ENCODE measurements around the gene ZBTB2.
"Not testable (repeated sequence)": the region's sequence is repeated elsewhere in the genome, so short reads cannot be mapped to it uniquely, and the experiment has no call there.

Gene ZBTB2

DNA sequence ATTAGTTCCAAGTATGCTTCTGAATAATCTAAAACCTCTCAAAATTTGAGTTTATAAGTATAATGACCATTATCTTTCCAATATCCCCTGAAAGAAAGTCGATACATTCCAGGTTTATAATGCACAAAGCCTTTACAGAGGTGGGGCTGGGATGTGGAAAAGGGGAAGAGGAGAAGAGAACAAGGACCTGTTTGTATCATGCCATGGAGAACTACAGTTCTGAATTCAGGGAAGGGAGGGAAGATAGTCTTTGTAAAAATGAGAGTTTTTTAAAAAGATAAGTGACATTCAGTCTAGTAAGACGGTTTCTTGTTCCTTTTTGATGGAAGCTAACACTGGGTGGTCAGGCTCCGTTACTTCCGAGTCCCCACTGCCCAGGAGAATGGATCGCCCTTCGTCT is 26.1 kb downstream of the ZBTB2 start:
- DNase-seq: no peak

DNA sequence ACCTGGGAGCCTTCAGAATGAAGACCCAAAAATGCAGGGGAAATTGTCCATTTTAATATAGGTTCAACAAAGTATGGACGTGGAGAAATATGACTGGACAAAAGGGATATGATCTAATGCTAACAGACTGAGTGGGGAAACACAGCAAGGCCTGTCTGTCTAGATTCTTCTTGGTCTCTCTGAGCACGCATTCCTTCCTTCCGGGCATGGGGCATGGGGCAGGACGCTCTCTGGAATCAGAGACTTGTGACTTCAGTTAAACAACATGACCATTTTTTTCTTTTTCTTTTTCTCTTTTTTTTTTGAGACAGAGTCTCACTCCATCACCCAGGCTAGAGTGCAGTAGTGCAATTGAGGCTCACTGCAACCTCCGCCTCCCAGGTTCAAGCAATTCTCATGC is 31.9 kb downstream of the ZBTB2 start:
- no peak for DNase-seq

DNA sequence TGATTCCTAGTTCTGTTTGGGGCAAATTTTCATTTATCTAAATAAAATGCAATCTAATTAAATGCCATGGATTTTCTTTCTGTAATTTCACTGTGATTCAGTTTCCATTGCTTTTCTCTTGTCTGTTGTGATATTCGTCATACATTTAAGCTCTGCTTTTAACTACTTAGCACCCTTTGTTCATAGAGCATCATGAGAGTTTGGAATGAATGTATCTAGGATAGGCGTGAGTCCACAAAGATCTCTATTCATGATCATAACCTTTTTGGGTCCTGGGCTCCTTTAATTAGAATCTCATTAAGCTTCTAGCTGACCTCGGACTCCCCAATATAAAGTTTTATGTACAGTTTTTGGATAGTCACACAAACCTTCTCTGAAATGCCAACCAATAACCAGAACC is 32.9 kb downstream of the ZBTB2 start:
- no peak for DNase-seq

DNA sequence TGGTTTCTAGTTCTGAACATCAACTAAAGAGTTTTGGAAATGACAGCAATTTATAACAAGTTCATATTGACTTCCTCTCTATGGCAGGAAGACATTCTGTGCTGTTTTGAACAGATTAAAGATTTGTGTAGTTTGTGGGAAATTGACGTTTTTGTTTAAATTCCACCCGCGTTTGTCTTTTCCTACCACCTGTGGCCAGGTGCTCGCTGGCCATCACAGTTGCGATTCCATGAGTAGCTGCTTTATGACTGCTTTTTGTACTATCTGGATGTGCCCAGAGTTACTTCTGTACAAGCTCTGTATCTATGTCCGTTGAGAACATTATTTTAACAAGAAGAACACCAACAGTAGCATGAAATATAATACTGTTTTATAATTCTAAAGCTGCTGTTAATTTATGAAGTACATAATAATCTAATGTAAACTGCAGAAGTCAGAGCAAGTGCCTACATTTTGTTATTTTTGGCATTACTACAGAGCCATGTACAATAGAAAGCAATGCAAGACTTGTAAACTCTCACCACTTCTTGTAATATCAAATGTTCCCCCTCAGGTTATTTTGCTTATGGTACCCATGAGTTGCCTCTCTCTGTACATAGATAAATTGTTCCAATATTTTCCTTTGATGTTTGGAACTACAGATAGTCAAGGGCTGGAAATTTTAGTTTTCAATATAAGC is 33.5 kb downstream of the ZBTB2 start:
- no peak for DNase-seq

DNA sequence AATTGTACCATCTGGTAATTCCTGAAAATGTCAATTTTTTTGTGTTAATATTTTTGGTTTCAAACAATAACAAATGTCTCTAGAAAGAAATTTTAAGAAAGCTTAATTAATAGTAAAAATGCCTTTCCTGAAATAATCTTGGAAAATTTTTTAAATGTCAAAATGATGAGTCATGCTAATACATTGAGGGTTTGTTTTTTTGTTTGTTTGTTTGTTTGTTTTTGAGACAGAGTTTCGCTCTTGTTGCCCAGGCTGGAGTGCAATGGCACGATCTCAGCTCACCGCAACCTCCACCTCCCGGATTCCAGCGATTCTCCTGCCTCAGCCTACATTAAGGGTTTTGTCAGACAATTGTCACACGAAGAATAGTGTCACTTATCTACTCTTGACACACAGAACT is 34.4 kb downstream of the ZBTB2 start:
- not testable (repeated sequence) for DNase-seq

DNA sequence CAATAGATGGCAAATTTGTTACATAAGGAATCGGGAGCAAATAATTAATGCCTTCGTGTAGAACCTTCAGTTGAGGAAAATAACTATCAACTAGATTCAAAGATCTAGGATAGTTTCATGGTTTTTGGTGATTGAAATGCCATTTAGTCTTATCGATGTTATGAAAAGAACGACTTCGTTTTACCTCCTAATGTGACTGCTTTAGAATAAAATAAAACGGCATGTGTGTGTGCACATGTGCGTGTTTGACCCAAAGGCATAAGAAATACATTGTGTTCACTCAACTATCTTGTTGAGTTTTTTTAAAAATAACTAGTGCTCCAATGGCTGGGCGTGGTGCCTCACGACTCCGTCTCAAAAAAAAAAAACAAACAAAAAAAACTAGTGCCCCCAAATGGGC is 37.6 kb downstream of the ZBTB2 start:
- no peak for DNase-seq

DNA sequence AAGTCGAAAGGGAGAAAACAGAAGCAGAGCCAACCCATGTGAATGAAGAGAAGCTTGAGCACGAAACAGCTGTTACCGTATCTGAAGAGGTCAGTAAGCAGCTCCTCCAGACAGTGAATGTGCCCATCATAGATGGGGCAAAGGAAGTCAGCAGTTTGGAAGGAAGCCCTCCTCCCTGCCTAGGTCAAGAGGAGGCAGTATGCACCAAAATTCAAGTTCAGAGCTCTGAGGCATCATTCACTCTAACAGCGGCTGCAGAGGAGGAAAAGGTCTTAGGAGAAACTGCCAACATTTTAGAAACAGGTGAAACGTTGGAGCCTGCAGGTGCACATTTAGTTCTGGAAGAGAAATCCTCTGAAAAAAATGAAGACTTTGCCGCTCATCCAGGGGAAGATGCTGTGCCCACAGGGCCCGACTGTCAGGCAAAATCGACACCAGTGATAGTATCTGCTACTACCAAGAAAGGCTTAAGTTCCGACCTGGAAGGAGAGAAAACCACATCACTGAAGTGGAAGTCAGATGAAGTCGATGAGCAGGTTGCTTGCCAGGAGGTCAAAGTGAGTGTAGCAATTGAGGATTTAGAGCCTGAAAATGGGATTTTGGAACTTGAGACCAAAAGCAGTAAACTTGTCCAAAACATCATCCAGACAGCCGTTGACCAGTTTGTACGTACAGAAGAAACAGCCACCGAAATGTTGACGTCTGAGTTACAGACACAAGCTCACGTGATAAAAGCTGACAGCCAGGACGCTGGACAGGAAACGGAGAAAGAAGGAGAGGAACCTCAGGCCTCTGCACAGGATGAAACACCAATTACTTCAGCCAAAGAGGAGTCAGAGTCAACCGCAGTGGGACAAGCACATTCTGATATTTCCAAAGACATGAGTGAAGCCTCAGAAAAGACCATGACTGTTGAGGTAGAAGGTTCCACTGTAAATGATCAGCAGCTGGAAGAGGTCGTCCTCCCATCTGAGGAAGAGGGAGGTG is 38.7 kb downstream of the ZBTB2 start:
- no peak for DNase-seq

DNA sequence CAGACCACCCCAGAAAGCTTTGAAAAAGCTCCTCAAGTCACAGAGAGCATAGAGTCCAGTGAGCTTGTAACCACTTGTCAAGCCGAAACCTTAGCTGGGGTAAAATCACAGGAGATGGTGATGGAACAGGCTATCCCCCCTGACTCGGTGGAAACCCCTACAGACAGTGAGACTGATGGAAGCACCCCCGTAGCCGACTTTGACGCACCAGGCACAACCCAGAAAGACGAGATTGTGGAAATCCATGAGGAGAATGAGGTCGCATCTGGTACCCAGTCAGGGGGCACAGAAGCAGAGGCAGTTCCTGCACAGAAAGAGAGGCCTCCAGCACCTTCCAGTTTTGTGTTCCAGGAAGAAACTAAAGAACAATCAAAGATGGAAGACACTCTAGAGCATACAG is 39.6 kb downstream of the ZBTB2 start:
- no peak for DNase-seq

DNA sequence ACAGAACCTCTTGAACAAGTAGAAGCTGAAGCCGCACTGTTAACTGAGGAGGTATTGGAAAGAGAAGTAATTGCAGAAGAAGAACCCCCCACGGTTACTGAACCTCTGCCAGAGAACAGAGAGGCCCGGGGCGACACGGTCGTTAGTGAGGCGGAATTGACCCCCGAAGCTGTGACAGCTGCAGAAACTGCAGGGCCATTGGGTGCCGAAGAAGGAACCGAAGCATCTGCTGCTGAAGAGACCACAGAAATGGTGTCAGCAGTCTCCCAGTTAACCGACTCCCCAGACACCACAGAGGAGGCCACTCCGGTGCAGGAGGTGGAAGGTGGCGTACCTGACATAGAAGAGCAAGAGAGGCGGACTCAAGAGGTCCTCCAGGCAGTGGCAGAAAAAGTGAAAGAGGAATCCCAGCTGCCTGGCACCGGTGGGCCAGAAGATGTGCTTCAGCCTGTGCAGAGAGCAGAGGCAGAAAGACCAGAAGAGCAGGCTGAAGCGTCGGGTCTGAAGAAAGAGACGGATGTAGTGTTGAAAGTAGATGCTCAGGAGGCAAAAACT is 40.1 kb downstream of the ZBTB2 start:
- DNase-seq: no peak

DNA sequence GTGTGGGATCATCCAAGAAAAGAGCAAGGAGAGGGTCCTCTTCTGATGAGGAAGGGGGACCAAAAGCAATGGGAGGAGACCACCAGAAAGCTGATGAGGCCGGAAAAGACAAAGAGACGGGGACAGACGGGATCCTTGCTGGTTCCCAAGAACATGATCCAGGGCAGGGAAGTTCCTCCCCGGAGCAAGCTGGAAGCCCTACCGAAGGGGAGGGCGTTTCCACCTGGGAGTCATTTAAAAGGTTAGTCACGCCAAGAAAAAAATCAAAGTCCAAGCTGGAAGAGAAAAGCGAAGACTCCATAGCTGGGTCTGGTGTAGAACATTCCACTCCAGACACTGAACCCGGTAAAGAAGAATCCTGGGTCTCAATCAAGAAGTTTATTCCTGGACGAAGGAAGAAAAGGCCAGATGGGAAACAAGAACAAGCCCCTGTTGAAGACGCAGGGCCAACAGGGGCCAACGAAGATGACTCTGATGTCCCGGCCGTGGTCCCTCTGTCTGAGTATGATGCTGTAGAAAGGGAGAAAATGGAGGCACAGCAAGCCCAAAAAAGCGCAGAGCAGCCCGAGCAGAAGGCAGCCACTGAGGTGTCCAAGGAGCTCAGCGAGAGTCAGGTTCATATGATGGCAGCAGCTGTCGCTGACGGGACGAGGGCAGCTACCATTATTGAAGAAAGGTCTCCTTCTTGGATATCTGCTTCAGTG is 40.8 kb downstream of the ZBTB2 start:
- no peak for DNase-seq

DNA sequence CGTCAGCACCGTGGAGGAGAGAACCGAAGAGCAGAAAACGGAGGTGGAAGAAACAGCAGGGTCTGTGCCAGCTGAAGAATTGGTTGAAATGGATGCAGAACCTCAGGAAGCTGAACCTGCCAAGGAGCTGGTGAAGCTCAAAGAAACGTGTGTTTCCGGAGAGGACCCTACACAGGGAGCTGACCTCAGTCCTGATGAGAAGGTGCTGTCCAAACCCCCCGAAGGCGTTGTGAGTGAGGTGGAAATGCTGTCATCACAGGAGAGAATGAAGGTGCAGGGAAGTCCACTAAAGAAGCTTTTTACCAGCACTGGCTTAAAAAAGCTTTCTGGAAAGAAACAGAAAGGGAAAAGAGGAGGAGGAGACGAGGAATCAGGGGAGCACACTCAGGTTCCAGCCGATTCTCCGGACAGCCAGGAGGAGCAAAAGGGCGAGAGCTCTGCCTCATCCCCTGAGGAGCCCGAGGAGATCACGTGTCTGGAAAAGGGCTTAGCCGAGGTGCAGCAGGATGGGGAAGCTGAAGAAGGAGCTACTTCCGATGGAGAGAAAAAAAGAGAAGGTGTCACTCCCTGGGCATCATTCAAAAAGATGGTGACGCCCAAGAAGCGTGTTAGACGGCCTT is 41.6 kb downstream of the ZBTB2 start:
- DNase-seq: no peak

DNA sequence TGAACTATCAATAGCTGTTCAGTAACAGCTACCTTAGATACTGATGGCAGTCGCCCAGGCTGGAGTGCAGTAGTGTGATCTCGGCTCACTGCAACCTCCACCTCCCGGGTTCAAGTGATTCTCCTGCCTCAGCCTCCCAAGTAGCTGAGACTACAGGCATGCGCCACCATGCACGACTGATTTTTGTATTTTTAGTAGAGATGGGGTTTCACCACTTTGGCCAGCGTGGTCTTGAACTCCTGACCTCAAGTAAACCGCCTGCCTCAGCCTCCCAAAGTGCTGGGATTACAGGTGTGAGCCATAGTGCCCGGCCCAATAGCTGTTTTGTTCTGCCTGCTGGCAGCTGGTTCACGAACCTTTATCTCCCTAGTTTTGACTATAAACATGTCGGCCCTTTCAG is 48.6 kb downstream of the ZBTB2 start:
- not testable (repeated sequence) for DNase-seq

DNA sequence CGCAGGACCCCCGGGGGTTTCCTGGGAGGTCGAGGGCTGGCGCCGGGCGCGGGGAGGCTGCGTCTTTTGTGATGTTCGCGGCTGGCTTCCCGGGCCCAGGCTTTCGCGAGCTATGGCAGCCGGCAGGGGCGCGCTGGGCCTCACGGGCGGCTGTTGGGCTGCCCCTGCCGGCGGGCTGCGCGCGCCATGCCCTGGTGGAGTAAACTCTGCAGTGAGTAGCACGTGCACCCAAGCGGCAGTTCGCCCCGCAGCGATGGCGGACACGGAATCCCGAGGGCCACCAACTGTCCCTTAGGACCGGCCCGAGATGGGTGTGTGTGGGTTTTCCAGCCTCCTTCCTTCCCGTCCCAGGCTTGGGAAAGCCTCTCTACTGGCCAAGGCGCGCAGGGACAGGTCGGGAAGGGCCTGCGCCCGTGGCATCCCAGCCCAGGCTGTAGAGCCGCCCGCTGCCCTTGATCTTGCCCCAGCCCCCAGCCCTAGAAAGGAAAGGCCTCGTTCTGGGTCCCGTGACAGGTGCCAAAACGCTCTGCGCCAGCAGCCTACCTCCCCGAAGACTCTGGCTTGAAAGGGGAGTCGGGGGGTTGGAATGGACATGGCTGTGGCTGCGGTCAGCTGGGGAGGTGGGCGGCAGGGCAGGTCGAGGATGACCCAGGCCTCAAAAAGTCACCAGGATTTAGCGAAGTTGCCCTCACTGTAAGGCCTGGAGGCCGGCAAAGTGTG is 49.7 kb downstream of the ZBTB2 start:
- no peak for DNase-seq

DNA sequence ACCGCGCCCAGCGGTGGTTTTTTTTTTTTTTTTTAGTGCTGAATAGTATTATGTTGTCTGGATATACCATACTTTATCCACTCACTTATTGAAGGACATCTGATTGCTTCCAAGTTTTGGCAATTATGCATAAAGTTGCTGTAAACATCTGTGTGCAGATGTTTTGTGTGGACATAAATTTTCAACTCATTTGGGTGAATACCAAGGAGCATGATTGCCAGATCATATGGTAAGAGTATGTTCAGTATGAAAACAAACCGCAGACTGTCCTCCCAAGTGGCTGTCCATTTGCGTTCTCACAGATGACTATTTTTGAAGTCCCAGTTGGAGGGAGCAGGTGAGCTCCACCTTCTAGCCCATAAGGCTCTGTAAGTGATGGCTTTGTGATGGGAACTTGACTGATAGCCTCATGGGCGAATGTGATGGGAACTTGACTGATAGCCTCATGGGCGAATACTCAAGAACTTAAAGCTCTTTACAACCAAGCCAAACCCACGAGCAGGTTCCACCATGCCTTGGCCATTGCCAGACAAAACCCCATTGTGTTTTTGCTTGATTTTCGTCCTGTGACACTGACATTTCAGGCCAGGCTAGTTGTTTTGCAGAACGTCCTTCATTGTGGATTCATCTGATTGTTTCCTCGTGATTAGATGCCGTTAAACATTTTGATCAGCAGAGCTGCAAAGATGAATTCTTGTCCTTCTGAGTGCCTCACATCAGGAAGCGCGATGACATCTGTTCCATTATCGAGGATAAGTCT is 51.0 kb downstream of the ZBTB2 start:
- no peak for DNase-seq

DNA sequence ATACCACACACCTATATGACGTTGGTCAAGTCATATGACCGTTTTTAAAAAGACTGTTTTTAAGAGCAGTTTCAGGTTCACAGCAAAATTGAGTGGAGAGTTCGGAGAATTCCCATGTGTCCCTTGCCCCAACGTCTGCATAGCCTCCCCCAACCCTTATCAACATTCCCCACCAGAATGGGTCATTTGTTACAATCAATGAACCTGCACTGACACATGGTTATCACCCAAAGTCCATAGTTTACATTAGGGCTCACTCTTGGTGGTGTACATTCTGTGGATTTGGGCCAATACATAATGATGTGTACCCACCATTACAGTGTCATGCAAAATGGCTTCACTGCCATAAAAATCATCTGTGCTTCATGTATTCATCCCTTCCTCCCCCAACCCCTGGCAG is 52.0 kb downstream of the ZBTB2 start:
- DNase-seq: no peak

DNA sequence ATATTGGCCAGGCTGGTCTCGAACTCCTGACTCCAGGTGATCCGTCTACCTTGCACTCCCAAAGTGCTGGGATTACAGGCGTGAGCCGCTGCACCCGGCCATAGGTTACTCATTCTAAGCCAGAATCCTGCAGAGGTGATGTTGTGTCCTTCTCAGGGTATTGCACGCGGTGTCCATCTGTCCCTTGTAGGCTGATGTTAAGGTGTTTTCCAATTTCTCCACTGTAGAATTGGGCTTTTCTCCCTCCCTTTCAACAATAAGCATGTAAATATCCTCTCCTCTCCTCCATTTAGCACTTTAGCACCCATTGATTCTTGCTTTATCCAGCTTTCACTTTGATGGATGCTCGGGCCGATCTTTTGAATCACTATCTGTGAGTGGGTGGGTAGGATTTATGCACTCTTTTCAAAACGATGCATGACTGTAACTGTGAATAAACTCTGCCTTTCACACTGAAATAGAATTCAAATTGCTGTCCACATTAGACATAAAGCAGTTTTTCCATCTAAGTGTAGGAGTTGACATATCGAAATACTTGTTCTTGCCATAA is 52.6 kb downstream of the ZBTB2 start:
- DNase-seq: no peak

DNA sequence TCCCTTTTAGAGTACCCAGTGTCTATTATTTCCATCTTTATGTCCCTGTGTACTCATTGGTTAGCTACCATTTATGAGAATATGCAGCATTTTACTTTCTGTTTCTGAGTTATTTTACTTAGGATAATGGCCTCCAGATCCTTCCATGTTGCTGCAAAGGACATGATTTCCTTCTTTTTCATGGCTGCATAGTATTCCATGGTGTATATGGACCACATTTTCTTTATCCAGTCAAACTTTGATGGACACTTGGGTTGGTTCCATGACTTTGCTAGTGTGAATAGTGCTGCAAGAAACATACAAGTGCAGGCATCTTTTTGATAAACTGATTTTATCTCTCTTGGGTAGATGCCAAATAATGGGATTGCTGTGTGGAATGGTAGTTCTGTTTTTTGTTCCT is 55.4 kb downstream of the ZBTB2 start:
- no peak for DNase-seq

DNA sequence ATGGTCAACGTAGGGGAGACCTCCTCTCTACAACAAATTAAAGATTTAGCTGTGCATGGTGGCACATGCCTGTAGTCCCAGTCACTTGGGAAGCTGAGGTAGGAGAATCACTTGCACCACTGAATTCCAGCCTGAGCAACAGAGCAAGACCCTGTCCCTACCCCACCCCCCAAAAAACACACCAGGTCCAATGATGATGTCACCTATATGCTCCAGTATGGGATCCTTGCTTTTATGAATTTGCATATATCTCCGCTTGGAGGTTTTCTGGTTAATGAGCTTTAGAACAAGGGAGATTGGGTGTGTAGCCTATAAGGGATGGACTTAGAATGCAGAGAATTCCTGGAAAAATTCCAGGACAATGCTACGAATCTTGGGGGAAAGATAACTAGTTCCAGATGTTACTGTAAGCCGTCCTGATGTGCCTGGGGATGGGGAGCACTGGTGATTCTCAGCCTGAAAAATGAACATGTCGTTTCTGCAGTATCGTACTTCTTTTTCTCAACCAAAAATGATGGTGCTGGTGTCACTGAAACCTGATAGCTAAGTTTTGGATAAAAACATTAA is 61.1 kb downstream of the ZBTB2 start:
- no peak for DNase-seq

DNA sequence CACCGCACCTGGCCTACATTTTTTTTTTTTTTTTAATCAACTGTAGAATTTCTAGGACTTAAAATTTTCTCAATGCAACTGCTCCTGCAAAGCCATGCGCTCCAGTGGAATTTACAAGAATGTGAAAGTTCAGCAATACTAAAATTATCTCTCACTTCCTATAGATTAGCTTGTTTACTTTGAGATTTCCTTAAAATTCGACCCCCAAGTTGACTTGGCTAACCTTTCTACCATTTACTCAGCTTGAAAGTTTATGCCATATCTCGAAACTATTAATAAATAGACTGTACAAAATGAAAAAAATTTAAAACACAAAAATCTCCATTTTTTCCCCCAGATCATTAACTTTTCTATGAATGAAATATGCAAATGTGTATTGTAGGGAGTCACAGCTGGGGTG is 64.3 kb downstream of the ZBTB2 start:
- no peak for DNase-seq

DNA sequence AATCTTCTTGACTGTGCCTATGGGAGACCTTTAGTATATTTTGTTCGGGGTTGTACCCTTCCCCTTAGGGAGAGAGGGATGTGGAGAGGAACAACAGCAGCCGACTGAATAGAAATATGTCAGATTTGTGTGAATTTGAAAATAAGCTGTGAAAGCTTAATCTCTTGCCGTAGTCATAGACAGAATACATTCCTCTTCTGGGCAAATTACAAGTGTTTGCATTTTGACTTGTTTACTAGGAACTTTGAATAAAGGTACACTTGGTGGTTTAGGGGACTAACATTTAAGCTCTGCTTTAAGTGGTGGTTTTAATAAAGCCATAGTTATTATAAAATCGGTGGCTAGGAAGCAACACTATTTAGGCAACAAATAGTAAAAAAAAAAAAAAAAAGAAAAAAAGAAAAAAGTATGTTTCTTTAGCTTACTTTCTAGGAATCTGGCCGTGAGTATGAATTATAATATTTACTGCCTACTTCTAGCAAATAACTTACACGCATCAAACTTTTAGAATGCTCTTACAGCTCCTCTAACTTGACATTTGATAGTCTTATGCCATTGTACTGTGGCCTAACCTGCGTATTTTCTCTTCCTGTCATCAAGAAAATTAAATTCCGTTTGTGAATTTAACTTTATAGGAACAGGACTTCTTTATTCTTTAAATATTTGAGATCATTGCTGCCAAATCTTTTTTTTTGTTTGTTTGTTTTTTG is 65.1 kb downstream of the ZBTB2 start:
- no peak for DNase-seq

Measured in activated CD8-positive, alpha-beta memory T cell treated with anti-CD3 and anti-CD28 coated beads for 24 hours (primary cell).